KG1 (cell line): ENCODE measurements around the gene RPH3AL.

ENCODE experiments used
- DNase-seq: peaks from one replicate; lab custom pipeline; 2025; lab: John Stamatoyannopoulos, UW

RPH3AL gene

DNA sequence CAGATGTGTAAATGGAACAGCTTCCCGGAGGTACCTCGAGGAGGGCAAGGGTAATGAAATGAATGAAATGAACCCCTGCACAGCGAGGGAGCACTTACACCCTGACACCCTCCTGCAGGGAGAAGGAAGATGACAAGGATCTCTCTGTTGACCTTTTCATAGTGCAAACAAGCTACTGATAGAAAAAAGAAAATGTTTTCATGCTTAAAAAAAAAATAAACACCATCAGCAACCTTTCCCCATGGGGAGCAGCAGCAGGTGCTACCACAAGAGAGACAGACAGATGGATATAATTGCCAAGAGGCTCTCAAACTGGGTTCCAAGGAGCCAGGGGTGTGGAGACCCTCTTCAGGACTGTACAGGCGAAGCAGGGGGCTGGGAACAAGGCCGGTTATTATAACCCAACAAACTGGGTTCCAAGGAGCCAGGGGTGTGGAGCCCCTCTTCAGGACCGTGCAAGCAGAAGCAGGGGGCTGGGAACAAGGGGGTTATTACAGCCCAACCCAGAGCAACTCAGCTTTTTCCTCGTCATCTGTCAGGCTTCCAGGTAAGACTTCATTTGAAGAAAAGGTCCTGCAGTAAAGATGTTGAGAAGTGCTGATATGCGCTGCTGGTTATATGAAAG is 718 bp upstream of the RPH3AL start:
- DNase-seq: no peak

DNA sequence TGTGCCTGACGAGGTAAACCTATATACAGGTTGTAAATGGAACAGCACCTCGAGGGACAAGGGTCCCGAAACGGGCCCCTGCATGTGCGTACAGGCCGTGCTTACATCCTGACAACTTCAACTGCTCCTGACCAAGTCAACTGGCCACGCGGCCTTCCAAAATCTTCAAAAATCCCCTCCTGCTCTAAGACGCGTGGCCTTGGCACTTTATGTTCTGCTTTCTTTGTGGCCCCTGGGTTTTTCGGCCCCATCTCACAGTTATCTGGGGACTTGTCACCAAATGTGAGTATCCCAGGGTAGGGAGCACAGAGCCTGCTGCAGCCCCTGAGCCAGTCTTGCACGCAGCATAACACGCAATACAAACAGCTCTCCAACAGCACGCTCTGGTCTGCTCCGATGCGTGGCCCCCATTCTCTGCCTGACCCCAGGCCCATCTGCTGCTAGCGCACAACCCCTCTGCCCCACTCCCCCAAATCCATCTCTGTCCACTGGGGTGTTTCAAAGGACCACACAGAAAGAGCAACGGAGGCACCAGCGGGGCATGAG is 659 bp downstream of the RPH3AL start:
- no peak for DNase-seq

DNA sequence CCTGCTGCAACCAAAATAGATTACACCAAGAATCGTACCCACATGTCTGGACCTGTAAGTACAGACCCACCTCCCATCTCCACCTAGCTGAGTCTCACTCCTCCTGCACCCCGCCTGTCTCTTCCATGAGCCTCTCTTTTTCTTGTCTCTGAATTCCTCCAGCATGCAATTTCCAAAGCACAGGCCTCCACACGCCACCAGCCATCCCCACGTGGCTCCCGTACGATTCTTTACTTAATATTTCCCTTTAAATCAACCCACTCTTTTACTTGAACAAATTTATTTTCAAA is 1.2 kb downstream of the RPH3AL start:
- DNase-seq: no peak

DNA sequence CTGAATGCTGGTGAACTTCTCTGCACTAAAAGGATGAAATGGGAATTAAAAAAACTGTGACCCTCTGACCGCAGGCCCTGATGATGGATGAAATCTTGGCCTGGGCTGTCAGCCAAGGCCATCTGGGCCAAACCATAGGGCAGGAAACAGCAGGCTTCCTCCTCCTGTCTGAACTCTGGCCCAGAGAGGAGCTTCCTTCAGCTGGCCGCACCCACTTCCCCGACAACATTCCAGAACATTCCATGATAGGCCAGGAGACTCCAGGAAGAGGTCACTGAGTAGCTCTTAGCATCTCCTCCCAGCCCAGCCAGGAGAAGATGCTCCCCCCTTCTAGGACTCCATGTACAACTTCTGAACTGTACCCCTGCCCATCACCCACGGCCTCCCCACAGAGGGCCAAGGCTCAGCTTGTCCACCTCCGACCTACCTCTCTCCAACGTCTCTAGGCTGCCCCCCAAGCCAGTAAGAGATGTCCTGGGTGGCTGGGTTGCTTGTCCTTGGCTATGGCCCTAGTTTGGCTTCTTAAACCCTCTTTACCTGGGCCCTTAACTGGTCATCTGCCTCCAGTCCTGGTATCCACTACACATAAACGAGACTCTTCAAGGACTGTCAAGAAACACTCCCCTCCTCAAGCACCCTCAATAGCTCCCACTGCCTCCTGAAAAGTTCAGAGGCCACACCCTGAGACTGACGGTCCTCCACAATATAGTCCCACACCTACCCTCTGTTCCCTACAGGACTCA is 1.7 kb downstream of the RPH3AL start:
- peak; percentile 25 for DNase-seq

DNA sequence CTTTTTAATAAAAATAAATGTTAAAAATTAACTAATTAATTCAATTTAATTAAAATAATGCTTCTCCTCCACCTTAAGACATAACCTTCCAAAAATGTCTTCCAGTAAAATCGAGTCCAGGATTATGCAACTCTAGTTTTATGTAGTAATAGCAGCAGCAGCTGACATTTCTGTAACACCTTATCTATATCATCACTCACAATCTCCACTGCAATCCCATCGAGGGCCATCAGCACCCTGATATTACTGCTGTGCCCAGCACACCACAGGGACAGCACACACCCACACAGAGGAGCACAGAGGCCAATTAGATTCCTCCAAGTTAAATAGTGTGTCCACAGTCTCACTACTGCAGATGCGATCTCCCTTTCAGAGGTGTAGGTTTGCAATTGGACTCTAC is 2.9 kb downstream of the RPH3AL start:
- no peak for DNase-seq

DNA sequence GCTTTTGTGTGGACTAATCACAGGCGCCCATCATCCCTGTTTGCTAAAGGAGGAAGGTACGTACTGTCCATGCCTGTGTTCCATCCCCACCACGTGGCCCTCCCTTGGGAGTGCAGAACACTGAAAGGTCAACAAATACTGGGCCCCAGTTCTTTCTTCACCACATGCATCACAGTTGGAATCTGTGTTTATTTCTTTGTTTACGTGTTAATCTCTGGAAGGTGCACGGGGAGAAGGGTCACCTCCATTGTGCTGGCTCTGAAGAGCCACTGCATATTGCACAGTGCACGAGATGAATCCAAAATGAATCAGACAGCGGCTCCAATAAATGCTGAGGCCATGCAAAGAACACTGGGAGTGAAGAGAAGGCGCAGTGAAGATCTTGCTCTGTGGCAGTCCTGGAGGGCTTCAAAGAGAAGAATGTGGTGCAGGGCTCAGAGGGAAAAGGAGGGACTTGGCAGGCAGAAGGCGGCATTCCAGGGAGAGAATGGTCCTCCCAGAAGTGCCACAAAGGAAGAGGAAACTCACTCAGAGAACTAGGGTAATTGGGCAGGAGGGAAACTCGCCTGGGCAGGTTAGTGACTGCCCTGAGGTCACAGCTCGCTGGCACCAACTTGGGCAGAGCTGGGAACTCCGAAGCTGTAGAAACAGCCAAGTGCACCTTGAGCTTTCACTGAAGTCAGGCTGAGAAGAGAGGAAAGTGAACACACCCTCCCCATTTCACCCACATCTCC is 3.7 kb downstream of the RPH3AL start:
- DNase-seq: no peak

DNA sequence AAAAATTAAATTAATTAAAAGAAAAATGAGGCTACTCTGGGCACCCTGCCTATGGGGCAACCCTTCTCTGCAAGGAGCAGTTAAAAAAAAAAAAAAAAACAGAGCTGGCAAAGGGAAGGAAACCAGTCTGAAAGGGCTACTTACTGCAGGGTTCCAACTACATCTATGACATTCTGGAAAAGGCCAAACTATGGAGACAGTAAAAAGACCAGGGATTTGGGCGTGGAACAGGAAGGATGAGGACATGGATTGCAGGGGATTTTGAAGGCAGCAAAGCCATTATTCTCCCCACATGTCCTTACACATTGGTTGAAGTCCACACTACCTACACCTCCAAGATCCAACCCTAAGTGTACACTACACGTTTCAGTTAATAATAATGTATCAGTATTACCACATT is 4.6 kb downstream of the RPH3AL start:
- DNase-seq: no peak

DNA sequence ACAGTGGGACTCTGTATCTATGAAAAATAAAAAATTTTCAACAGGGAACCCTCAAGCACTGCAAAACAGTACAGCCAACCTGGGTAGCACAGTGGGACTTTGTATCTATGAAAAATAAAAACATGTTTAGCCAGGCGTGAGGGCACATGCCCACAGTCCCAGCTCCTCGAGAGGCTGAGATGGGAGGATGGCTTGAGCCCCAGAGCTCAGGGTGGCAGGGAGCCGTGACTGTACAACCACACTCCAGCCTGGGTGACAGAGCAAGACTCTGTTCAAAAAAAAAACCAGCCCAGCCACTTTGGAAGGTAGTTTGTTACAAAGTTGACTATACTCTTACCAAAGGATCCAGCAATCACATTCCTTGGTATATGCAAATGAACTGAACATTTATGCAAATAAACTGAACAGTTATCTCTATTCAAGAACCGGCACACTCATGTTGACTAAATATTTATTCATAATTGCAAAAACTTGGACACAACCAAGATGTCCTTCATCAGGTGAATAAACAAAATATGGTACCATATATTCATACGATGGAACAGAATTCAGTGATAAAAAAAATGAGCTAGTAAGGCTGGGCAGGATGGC is 5.2 kb downstream of the RPH3AL start:
- no peak for DNase-seq

DNA sequence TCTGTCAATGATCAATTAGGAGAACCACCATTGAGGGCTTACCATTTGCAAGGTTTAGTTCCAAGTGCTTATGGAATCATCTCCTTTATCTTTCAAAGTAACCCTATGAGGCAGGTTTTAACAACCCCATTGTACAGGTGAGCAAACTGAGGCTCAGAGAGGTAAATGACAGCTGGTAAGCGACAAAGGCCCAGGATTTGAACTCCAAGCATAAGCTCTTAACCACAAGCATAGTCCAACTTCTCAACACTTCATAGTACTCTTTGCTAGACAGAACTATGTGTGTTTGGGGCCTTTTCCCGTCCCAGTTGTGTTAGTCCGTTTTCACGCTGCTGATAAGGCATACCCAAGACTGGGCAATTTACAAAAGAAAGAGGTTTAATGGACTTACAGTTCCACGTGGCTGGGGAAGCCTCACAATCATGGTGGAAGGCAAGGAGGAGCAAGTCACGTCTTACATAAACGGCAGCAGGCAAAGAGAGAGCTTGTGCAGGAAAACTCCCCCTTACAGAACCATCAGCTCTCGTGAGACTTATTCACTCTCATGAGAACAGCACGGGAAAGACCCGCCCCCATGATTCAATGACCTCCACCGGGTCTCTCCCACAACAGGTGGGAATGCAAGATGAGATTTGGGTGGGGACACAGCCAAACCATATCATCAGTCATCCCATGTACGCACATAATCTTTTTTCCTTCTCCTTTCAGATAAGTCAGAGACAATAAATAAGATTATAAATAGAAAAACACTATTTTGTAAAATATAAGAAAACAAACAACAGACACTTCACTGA is 6.4 kb downstream of the RPH3AL start:
- no peak for DNase-seq

DNA sequence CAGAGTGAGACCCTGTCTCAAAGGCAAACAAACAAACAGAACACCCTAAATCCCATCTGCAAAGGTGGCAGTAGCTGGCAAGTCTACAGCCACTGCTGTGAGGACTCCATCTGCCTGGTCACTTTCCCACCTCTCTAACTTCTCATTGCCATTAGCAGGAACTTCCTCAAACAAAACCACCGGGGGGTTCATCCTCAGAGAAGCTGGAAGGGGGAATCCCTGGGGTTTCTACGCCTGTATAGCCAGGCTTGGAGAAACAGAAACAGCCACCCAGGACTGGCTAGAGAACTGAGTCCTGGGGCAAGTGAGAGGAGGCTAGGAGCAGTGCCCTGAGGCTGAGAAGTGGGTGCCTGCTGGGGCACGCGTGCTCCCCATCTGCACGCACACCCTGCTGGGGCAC is 7.3 kb downstream of the RPH3AL start:
- no peak for DNase-seq

DNA sequence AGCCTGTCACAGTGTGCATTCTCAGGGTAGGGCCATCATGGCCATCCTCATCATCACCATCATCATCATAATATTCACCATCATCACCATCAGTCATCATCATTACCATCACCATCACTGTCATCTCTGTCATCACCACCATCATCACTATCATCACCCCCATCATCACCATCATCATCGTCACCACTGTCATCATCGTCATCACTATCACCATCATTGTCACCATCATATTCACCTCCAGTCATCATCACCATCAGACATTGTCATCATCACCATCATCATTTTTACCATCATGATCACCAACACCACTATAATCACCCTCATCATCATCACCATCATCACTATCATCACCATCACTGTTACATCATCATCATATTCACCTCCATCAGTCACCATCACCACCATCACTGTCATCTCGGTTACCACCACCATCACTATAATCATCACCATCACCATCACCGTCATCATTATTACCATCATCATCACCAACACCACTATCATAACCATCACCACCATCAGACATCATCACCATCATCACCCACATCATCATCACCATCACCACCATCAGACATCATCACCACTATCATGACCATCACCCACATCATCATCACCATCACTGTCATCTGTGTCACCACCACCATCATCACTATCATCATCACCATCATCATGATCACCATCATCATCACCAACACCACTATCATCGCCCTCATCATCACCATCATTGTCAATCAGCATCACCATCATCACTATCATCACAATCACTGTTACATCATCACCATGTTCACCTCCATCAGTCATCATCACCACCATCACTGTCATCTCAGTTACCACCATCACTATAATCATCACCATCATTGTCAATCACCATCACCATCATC is 8.5 kb downstream of the RPH3AL start:
- DNase-seq: no peak

DNA sequence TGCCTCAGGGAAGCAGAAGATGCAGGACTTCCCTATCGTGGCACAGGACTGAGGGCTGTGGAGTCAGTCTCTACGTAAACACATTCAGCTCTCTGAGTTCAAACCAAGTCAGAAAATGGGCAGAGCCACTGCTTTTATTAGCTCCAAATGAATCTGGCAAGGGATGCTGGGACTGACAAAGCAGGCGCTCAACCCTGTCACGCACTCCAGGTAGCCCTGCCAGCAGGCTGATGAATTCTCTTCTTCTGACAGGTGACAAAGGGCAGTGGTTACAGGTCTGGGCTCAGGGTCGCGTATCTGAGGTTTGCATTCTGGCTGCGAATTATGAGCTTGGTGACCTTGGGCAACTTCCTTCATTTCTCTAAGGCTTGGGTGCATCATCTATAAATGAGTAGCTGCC is 9.4 kb downstream of the RPH3AL start:
- DNase-seq: no peak

DNA sequence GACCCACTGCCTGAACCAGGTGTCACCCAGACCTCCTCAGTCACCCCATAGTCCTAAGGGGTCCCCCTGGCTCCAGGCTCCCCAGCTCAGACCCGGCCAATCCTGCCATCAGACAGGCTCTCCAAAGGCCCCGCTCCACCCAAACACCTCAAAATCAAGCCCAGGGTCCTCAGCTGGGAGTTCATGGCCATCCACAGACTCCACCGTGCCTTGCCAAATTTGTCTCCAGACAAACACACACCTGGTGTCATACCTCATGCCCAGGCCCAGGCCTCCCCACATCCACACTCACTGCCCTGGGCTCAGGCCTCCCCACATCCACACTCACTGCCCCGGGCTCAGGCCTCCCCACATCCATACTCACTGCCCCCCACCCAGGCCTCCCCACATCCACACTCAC is 12.5 kb downstream of the RPH3AL start:
- no peak for DNase-seq

DNA sequence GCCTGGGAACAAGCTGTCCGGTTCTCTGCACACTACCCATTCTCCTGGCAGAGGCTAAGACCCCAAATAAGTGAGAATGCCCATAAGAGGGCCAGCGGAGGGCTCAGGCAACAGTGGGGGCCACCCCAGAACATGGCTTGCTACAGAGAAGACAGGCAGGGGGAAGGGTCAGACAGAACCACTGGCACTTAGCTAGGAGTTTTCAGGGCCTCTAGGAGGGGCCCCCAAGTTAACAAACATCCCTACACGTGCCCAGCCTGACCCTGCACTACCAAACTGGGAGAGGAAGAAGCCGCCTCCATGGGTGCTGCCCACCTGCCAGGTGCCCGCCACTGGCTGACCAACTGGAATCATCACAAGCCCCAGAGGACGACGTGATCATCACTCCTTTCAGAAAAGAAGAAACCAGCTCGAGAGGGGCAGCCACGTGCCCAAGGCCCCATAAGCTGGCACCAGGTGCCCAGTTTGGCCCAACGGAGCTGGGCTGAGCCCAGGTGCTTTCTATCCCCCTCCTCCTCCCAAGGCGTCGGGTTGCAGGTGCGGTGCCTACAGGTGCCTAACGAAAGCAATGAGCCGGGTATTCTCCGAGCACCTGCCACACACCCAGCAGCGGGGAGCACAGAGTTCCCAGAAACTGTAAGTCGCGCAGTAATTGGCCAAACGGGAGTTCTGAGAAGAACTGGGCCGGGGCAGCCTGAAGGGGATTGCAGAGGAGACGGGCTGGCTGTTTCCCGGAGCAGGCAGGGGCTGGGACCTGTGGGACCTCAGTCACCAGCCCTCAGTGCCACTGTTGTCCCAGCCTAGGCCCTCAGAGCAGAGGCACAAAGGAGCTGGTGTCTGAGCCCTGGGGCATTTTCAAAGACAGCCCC is 13.2 kb downstream of the RPH3AL start:
- no peak for DNase-seq

DNA sequence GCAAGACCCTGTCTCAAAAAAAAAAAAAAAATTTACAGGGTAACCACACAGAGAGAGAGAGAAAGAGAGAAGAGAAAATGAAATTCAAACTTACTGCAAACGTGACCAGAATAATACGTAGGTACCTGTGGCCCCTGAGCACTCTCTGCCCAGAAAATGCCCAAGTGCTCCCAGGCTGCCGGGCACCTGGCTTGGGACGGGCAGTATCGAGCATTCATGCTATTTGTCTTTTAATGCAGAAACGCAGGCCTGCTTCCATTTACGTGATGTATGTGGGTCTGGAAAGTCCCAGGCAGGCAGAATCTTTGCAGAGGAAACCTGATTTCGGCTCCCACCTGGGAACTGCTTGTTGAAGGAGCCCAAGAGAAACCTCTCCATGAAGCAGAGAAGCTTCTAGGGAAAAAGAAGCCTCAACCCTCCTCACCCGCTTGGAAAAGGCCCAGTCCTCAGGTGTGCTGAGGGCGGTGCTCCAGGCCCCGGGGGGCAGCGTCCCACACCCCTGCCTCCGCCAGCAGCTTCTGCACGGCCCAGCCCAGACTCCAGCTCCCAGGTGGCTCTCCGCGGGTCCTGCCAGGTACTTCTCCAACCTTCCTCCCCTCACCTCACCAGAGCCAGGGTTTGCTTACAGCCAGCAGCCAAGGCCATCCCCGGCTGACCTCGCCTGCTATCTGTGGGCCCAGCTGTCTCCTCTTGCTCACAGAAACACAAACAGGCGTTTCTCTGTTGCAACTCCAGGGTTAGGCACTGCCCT is 14.0 kb downstream of the RPH3AL start:
- no peak for DNase-seq

DNA sequence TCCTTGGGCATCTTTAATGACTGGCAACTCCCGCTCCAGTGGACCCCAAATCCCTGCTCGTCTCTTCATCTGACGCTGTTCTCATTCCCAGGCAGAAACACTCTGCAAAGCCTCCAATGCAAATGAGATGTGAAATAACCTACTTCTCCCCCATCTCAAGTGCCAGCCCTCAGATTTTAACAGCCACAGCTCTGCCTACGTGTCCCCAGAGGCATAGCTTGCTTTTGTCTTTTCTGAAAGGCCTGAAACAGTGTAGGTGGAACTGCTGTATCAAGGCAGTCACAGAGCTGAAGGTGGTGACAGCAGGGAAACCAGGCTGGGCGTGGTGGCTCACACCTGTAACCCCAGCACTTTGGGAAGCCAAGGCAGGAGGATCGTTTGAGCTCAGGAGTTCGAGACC is 14.7 kb downstream of the RPH3AL start:
- no peak for DNase-seq

DNA sequence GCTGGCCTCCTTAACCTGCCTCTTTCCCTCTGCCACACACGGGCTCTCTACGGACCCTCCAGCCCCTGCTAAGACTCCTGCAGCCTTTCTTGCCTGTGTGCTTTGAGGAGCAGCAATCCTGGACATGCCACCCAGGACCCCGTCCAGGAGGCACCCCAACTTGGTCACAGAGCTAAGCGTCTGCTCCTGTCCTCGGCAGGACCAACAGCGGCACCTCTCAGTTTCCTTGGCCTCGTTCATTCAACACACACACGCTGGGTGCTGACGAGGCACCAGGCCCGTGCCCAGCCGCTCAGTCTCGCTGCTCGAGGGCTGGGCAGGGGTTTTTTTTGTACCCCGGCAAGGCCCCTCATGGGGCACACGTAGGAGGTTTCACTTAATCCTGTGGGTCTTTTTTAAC is 15.2 kb downstream of the RPH3AL start:
- no peak for DNase-seq

DNA sequence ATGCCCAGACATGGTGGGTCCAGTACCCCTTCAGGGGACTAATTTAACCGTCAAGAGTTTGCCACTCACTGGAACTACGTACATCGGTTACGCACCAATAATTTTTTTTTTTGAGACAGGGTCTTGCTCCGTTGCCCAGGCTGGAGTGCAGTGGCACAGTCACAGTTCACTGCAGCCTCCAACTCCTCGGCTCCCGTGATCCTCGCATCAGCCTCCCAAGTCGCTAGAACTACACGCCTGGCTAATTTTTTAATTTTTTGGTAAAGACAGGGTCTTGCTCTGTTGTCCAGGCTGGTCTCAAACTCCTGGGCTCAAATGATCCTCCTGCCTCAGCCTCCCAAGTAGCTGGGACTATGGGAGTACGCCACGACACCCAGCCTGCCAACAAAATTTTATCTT is 15.6 kb downstream of the RPH3AL start:
- DNase-seq: no peak
